GM13976 (cell line): ENCODE data around the gene SDCBP2.

Experiments used
- DNase-seq: peaks from one replicate; pipeline ENCODE4 v3.0.0; 2012; ENCODE audit warnings: low spot score
- CTCF ChIP-seq: IDR thresholded peaks from 2 replicates; pipeline ENCODE4 v1.5.1; 2012; ENCODE audit warnings: borderline replicate concordance, mild to moderate bottlenecking; ENCODE audit not compliant: insufficient read depth; ENCODE audit errors: extremely low read depth, missing control alignments, control extremely low read depth
- in situ Hi-C: fragments of 300-500 bp; cut with MboI; formaldehyde crosslinking; loops from one replicate; pipeline ENCODE4 v1.12.0; 2022; ENCODE audit warnings: low sequenced_read_pairs, mixed read lengths, inconsistent platforms; ENCODE audit not compliant: unreplicated experiment

The SDCBP2 gene

GRCh38 chr20:1362484-1362883, 33.5 kb upstream of the SDCBP2 start:
- TF ChIP-seq CTCF = no peak
- no peak for DNase-seq
- in situ Hi-C loops = no loop called here

DNA sequence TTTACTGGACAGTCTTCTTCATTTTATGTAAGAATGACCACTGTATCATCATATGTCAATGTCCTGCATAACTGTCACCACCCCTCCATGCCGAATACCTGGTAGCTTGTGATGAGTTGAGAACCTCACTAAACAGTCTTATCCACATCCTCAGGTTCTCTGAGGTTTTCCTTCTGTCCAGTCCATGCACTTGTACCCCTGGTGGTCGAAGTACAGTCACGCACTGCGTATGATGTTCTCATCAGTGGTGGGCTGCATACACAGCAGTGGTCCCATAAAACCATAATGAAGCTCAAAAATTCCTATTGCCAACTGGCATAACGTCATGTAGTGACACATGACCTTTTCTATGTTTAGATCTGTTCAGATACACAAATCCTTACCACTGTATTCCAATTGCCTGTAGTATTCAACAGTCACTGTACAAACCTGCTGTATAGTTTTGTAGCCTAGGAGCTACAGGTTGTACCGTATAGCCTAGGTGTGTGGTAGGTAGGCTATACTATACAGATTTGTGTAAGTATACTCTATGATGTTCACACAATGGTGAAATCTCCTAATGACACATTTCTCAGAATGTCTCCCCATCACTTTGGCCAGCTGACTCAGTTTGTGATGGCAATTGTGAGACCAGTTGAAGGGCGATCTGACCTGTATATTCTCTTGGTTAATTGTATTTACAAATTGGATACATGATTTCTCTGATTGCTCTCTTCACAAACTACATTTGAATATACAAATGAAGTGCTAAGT, 31.3 kb upstream of the SDCBP2 start:
- TF ChIP-seq CTCF = no peak
- in situ Hi-C loops = no loop called here
- no peak for DNase-seq

- in situ Hi-C loops = no loop called here
- TF ChIP-seq CTCF = no peak
- no peak for DNase-seq
Observed at GRCh38 chr20:1357921-1358671, 29.2 kb upstream of the SDCBP2 start.

DNA sequence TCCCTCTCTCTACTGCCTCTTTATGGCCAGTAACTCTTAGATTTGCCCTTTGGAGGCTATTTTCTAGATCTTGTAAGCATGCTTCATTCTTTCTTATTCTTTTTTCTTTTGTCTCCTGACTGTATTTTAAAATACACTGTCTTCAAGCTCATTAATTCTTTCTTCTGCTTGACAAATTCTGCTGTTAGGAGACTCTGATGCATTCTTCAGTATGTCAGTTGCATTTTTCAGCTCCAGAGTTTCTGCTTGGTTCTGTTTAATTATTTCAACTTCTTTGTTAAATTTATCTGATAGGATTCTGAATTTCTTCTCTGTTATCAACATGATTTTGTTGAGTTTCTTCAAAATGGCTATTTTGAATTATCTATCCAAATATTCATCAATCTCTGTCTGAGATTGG, 25.0 kb upstream of the SDCBP2 start:
- in situ Hi-C loops = no loop called here
- TF ChIP-seq CTCF = no peak
- no peak for DNase-seq

DNA sequence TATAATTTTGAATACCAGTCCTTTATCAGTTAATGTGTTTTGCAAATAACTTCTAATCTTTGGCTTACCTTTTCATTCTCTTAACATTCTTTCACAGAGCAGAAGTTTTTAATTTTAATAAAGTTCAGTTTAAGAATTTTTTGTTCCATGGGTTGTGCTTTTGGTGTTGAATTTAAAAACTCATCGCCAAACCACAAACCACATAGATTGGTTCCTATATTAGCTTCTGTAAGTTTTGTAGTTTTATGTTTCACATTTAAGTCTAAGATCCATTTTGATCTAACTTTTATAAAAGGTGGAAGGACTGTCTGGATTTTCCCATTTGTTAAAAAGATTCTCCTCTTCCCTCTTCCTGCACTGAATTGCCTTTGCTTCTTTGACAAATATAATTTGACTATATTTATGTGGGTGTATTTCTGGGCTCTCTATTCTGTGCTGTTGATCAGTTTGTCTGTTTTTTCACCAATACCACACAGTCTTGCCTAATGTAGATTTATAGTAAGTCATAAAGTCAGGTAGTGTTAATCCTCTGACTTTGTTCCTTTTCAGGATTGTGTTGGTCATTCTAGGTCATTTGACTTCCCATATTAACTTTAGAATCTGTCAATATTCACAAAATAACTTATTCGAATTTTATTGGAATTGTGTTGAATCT, 17.5 kb upstream of the SDCBP2 start:
- in situ Hi-C loops = no loop called here
- DNase-seq = no peak
- TF ChIP-seq CTCF = no peak

DNA sequence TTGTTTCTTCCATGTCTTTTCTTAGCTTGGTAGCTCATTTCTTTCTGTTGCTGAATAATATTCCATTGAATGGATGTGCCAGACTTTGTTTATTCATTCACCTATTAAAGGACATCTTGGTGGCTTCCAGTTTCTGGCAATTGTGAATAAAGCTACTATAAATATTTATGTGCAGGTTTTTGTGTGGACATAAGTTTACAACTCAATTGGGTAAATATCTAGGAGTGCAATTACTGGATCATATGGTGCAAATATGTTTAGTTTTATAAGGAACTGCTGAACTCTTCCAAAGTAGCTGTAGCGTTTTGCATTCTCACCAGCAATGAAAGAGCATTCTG, 16.8 kb upstream of the SDCBP2 start:
- DNase-seq = no peak
- no peak for TF ChIP-seq CTCF
- in situ Hi-C loops = no loop called here
